CD14-positive monocyte (primary cell): Measurements from ENCODE around the gene RNF10. TPM values are rescaled to one million over a fixed set of nuclear protein-coding genes. Genes with fewer than 3 reads are reported as not detected.

Experiments
- DNase-seq, 3 donors: peaks; one replicate each; pipeline ENCODE4 v3.0.0-alpha.2; 2011 to 2022
- H2AFZ ChIP-seq: 2 replicates; pipeline ENCODE4 v1.6.0; 2012; ENCODE audit warnings: mild to moderate bottlenecking, low read depth, low read length, inconsistent platforms; ENCODE audit not compliant: insufficient read depth, poor library complexity, severe bottlenecking
- H3K27ac ChIP-seq, 2 donors: 1 replicate in 1 of 2; 2 replicates in 1 of 2; pipeline ENCODE4 v1.5.1; 2012 to 2013; ENCODE audit warnings: low read length in 2 of 2, control low read depth in 1 of 2, inconsistent platforms in 1 of 2, low read depth in 1 of 2, mild to moderate bottlenecking in 1 of 2
- H3K27me3 ChIP-seq, 2 donors: one replicate each; pipeline versions ENCODE4 v1.6.0 to v1.6.1; 2011 to 2013; ENCODE audit warnings: low read length in 2 of 2; ENCODE audit not compliant: control insufficient read depth in 2 of 2, insufficient read depth in 2 of 2
- H3K36me3 ChIP-seq, 2 donors: replicated peaks in 1 of 2; 1 replicate in 1 of 2; 2 replicates in 1 of 2; pipeline versions ENCODE4 v1.5.1 to v1.6.1; 2012 to 2013; ENCODE audit warnings: low read length in 2 of 2, control low read depth in 1 of 2, inconsistent platforms in 1 of 2, mild to moderate bottlenecking in 1 of 2; ENCODE audit not compliant: insufficient read depth in 2 of 2, control insufficient read depth in 1 of 2
- H3K4me1 ChIP-seq, 2 donors: 1 replicate in 1 of 2; 2 replicates in 1 of 2; pipeline versions ENCODE4 v1.5.1 to v1.6.1; 2012 to 2013; ENCODE audit warnings: low read length in 2 of 2, control low read depth in 1 of 2, inconsistent platforms in 1 of 2, mild to moderate bottlenecking in 1 of 2, moderate library complexity in 1 of 2; ENCODE audit not compliant: insufficient read depth in 2 of 2, control insufficient read depth in 1 of 2
- H3K4me2 ChIP-seq: replicated peaks from 2 replicates; pipeline ENCODE3; 2012; ENCODE audit warnings: low read length, moderate library complexity, mild to moderate bottlenecking; ENCODE audit not compliant: poor library complexity, severe bottlenecking; ENCODE audit errors: extremely low read depth
- H3K4me3 ChIP-seq, 3 experiments: fragments of 200-600 bp in 1 of 3; sonication (generic) in 1 of 3; replicated peaks in 1 of 3; 1 replicate in 2 of 3; 2 replicates in 1 of 3; pipeline ENCODE4 v1.5.1; 2011 to 2013; ENCODE audit warnings: low read length in 3 of 3, mild to moderate bottlenecking in 3 of 3, control low read depth in 2 of 3, low read depth in 2 of 3, inconsistent platforms in 1 of 3, moderate library complexity in 1 of 3
- H3K79me2 ChIP-seq: 2 replicates; pipeline ENCODE4 v1.6.0; 2012; ENCODE audit warnings: mild to moderate bottlenecking, control low read depth, inconsistent platforms, low read length, moderate library complexity; ENCODE audit not compliant: insufficient read depth
- H3K9ac ChIP-seq: 2 replicates; pipeline ENCODE4 v1.6.0; 2017; ENCODE audit warnings: low read length, mild to moderate bottlenecking; ENCODE audit not compliant: insufficient read depth, poor library complexity, severe bottlenecking
- H3K9me3 ChIP-seq, 2 donors: replicated peaks in 1 of 2; 1 replicate in 1 of 2; 2 replicates in 1 of 2; pipeline versions ENCODE4 v1.5.1 to v1.6.1; 2012 to 2013; ENCODE audit warnings: low read length in 2 of 2, control low read depth in 1 of 2; ENCODE audit not compliant: control insufficient read depth in 1 of 2, insufficient read depth in 1 of 2
- H4K20me1 ChIP-seq: 2 replicates; pipeline ENCODE4 v1.6.0; 2012; ENCODE audit warnings: mild to moderate bottlenecking, low read length, control low read depth, moderate library complexity; ENCODE audit not compliant: insufficient read depth
- H3K27ac Mint-ChIP-seq, 7 donors: one replicate each; pipeline ENCODE4 v1.8.0; 2020; ENCODE audit warnings: mild to moderate bottlenecking in 7 of 7, mixed read lengths in 7 of 7, moderate library complexity in 6 of 7, inconsistent platforms in 2 of 7
- H3K27me3 Mint-ChIP-seq, 3 donors: one replicate each; pipeline ENCODE4 v1.8.0; 2021 to 2022; ENCODE audit warnings: low read depth in 3 of 3, mild to moderate bottlenecking in 3 of 3, mixed read lengths in 3 of 3, moderate library complexity in 3 of 3, inconsistent platforms in 1 of 3
- H3K36me3 Mint-ChIP-seq, 2 donors: one replicate each; pipeline ENCODE4 v1.8.0; 2020; ENCODE audit warnings: mixed read lengths in 2 of 2, inconsistent platforms in 1 of 2, mild to moderate bottlenecking in 1 of 2
- H3K4me1 Mint-ChIP-seq: one replicate; pipeline ENCODE4 v1.8.0; 2020; ENCODE audit warnings: mild to moderate bottlenecking, mixed read lengths
- H3K4me3 Mint-ChIP-seq, 2 donors: one replicate each; pipeline ENCODE4 v1.8.0; 2020; ENCODE audit warnings: mild to moderate bottlenecking in 2 of 2, mixed read lengths in 2 of 2, moderate library complexity in 1 of 2
- H3K9me3 Mint-ChIP-seq, 7 donors: one replicate each; pipeline ENCODE4 v1.8.0; 2020 to 2022; ENCODE audit warnings: mixed read lengths in 7 of 7, mild to moderate bottlenecking in 6 of 7, moderate library complexity in 6 of 7, inconsistent platforms in 2 of 7
- WGBS: methylation state at CpG from one replicate; pipeline ENCODE4 v1.1.5; 2013; ENCODE audit warnings: missing lambda C conversion rate; ENCODE audit not compliant: insufficient coverage; 5-methylcytosine and 5-hydroxymethylcytosine counted together
- intact Hi-C, 2 donors: fragments of 100-400 bp; cut with micrococcal nuclease; formaldehyde crosslinking; loops; one replicate each; pipeline versions ENCODE4 v1.15.0 to v1.15.1; 2023
- polyA plus RNA-seq, 3 donors: library from polyadenylated mRNA; depleted of rRNA in 1 of 3; unstranded in 2 of 3; stranded (reverse) in 1 of 3; fragments of 300-500 nt in 2 of 3; fragments of >200 nt in 1 of 3; fragmentation: Illumina TruSeq in 2 of 3; gene quantifications; 1 replicate in 2 of 3; 2 replicates in 1 of 3; pipeline ENCODE4 v1.2.3, GENCODE V29; 2012 to 2021
- TF ChIP-seq, protein P1 (sequence below): fragments of 200-600 bp; IDR thresholded peaks from one replicate; pipeline ENCODE4 v1.8.0; 2022; ENCODE audit warnings: antibody characterized with exemption, mild to moderate bottlenecking

Gene RNF10
- polyA plus RNA-seq, 3 donors, result 62.4 to 178 (median 106) TPM

GRCh38 chr12:120536064-120536791 is 2.1 kb downstream of the RNF10 start:
- no peaks in the 10 kb centered on the region for H3K36me3 ChIP-seq
- Mint-ChIP-seq H3K27ac (peak overlapping the region in 6 of 7 donors; percentile 28 to 95 (median 71)), H3K4me3 (peak overlapping the region; percentile 90 to 93), H3K27me3 (no peaks in the 10 kb centered on the region), H3K36me3 (peaks cover 6 to 25% of the 10 kb centered on the region in 2 donors), H3K9me3 (no peaks in the 10 kb centered on the region), H3K4me1 (peaks cover 59% of the 10 kb centered on the region)
- peaks cover 66% of the 10 kb centered on the region for H4K20me1 ChIP-seq
- peak overlapping the region in 2 of 3 experiments; percentile 88 to 98 for H3K4me3 ChIP-seq
- no peaks in the 10 kb centered on the region for H3K27me3 ChIP-seq
- no peak overlapping the region for H3K9ac ChIP-seq
- H3K4me2 ChIP-seq, result peak overlapping the region; percentile 98
- H3K9me3 ChIP-seq, result no peaks in the 10 kb centered on the region
- peak overlapping the region in 1 of 2 donors; percentile 35 for H3K27ac ChIP-seq
- DNase-seq, result no peak
- TF ChIP-seq, protein P1, sequence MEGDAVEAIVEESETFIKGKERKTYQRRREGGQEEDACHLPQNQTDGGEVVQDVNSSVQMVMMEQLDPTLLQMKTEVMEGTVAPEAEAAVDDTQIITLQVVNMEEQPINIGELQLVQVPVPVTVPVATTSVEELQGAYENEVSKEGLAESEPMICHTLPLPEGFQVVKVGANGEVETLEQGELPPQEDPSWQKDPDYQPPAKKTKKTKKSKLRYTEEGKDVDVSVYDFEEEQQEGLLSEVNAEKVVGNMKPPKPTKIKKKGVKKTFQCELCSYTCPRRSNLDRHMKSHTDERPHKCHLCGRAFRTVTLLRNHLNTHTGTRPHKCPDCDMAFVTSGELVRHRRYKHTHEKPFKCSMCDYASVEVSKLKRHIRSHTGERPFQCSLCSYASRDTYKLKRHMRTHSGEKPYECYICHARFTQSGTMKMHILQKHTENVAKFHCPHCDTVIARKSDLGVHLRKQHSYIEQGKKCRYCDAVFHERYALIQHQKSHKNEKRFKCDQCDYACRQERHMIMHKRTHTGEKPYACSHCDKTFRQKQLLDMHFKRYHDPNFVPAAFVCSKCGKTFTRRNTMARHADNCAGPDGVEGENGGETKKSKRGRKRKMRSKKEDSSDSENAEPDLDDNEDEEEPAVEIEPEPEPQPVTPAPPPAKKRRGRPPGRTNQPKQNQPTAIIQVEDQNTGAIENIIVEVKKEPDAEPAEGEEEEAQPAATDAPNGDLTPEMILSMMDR, result no peak
- H3K4me1 ChIP-seq, result peaks cover 59 to 64% of the 10 kb centered on the region in 2 donors
- peaks cover 72% of the 10 kb centered on the region for H3K79me2 ChIP-seq
- H2AFZ ChIP-seq, result no peak overlapping the region
- intact Hi-C loops, result loop anchor here (5.0 kb wide), 2 partner anchors 39 to 41 kb away; partner anchors contain the start of gene DYNLL1 (in 1 of the 2)
- WGBS, result 33% methylated on average over 3 of the region's 13 CpGs

GRCh38 chr12:120537856-120538220 is 3.7 kb downstream of the RNF10 start:
- Histone ChIP-seq H3K4me1 (peaks cover 59 to 64% of the 10 kb centered on the region in 2 donors), H3K79me2 (peaks cover 88% of the 10 kb centered on the region), H3K36me3 (peaks cover 0 to 9% of the 10 kb centered on the region in 2 donors), H3K4me3 (peak overlapping the region in 1 of 3 experiments; percentile 41), H3K27me3 (no peaks in the 10 kb centered on the region), H2AFZ (no peak overlapping the region), H3K27ac (peak overlapping the region in 1 of 2 donors; percentile 80), H3K4me2 (peak overlapping the region; percentile 27), H4K20me1 (peaks cover 82% of the 10 kb centered on the region), H3K9me3 (no peaks in the 10 kb centered on the region), H3K9ac (no peak overlapping the region)
- intact Hi-C loops, result loop anchor here (5.0 kb wide), 2 partner anchors 39 to 41 kb away; partner anchors contain the start of gene DYNLL1 (in 1 of the 2)
- H3K36me3 Mint-ChIP-seq, result peaks cover 7 to 38% of the 10 kb centered on the region in 2 donors
- no peak overlapping the region for H3K4me3 Mint-ChIP-seq
- peak overlapping the region in 3 of 7 donors; percentile 73 to 88 (median 76) for H3K27ac Mint-ChIP-seq
- no peaks in the 10 kb centered on the region for H3K27me3 Mint-ChIP-seq
- 80% methylated on average over 1 of the region's 4 CpGs for WGBS
- H3K4me1 Mint-ChIP-seq, result peaks cover 62% of the 10 kb centered on the region
- no peaks in the 10 kb centered on the region for H3K9me3 Mint-ChIP-seq
- no peak for DNase-seq
- TF ChIP-seq, protein P1, result no peak
